Esophagus (tissue), 2 donors: ENCODE results near the gene TXNRD2. TPM values are rescaled to one million over a fixed set of nuclear protein-coding genes. Genes with fewer than 3 reads are reported as not detected.
"Not testable (repeated sequence)": the region's sequence is repeated elsewhere in the genome, so short reads cannot be mapped to it uniquely, and the experiment has no call there.

ENCODE experiments used
- H3K27ac ChIP-seq, 2 donors: one replicate each; pipeline ENCODE4 v1.5.1; 2013; ENCODE audit warnings: low read depth in 2 of 2, mild to moderate bottlenecking in 2 of 2, inconsistent platforms in 1 of 2, low read length in 1 of 2, moderate library complexity in 1 of 2
- H3K27me3 ChIP-seq, 2 donors: one replicate each; pipeline ENCODE4 v1.6.1; 2013; ENCODE audit warnings: low read length in 2 of 2, control low read depth in 1 of 2, mild to moderate bottlenecking in 1 of 2; ENCODE audit not compliant: insufficient read depth in 2 of 2, control insufficient read depth in 1 of 2
- H3K36me3 ChIP-seq, 2 donors: one replicate each; pipeline ENCODE4 v1.6.1; 2013; ENCODE audit warnings: low read length in 1 of 2; ENCODE audit not compliant: control insufficient read depth in 2 of 2, insufficient read depth in 2 of 2
- H3K4me1 ChIP-seq, 2 donors: one replicate each; pipeline ENCODE4 v1.6.1; 2013; ENCODE audit warnings: low read length in 1 of 2; ENCODE audit not compliant: control insufficient read depth in 2 of 2, insufficient read depth in 2 of 2
- H3K4me3 ChIP-seq, 2 donors: one replicate each; pipeline ENCODE4 v1.5.1; 2013; ENCODE audit warnings: low read length in 2 of 2, mild to moderate bottlenecking in 2 of 2, low read depth in 1 of 2, moderate library complexity in 1 of 2
- H3K9me3 ChIP-seq, 2 donors: one replicate each; pipeline ENCODE4 v1.6.1; 2013; ENCODE audit warnings: mild to moderate bottlenecking in 2 of 2, low read depth in 1 of 2, low read length in 1 of 2, moderate library complexity in 1 of 2; ENCODE audit not compliant: control insufficient read depth in 2 of 2, insufficient read depth in 1 of 2
- WGBS, 2 donors: extraction: QIAGEN DNeasy Blood & Tissue Kit; methylation state at CpG; one replicate each; pipeline ENCODE4 v1.1.7; 2013; 5-methylcytosine and 5-hydroxymethylcytosine counted together
- polyA plus RNA-seq, 2 donors: library from polyadenylated mRNA; stranded (reverse); fragments of 200-250 nt; gene quantifications; one replicate each; pipeline ENCODE4 v1.2.3, GENCODE V29; 2013
- donor health status: healthy with polysubstance abuse.
- donor health status: Bipolar disorder and iron deficiency.

Gene TXNRD2
- polyA plus RNA-seq, 2 donors: 9.6 to 20.6 TPM

DNA sequence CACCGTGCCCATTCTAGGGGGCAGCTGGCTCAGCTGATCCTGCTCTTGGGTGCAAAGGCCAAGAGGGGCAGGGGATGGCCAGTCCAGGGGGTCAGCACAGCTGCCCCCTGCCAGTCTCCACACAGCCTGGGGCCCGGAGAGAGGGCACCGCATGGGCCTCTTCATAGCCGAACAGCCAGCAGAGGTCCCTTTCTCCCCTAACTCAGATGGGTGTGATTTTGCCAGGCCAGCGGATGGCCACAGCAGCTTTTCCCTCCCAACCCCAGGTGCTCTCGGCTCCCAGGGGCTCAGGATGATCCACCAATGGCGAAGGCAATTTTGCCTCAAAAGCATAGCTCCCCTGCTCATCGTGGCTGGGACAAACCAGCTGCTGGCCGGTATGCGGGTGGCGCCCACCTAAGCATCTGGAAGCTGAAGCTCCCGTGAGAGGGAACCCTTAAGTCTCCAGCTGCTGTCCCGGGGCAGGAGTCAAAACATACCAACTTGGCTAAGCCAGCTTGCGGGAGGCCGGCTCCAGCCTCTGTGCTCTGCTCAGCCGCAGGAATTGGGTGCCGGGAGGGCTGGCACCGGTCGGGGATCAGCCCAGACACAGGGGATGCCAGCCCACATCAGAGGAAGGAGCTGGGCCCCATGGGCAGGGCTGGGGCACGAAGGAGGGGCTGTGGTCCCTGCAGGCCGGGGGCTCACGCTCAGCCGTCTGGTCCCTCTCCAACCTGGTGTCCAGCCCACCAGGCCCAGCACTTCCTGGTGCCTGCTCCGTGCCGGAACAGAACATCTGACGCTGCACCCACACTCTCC lies 56.5 kb downstream of the TXNRD2 start:
- H3K9me3 ChIP-seq: no peaks in the 10 kb centered on the region
- no peaks in the 10 kb centered on the region for H3K27me3 ChIP-seq
- no peak overlapping the region for H3K4me3 ChIP-seq
- peaks cover 0 to 2% of the 10 kb centered on the region in 2 donors for H3K36me3 ChIP-seq
- H3K4me1 ChIP-seq: peaks cover 4 to 22% of the 10 kb centered on the region in 2 donors
- WGBS, 2 donors: 85 to 89% methylated on average over 25 to 26 of the region's 26 CpGs
- H3K27ac ChIP-seq: no peak overlapping the region

DNA sequence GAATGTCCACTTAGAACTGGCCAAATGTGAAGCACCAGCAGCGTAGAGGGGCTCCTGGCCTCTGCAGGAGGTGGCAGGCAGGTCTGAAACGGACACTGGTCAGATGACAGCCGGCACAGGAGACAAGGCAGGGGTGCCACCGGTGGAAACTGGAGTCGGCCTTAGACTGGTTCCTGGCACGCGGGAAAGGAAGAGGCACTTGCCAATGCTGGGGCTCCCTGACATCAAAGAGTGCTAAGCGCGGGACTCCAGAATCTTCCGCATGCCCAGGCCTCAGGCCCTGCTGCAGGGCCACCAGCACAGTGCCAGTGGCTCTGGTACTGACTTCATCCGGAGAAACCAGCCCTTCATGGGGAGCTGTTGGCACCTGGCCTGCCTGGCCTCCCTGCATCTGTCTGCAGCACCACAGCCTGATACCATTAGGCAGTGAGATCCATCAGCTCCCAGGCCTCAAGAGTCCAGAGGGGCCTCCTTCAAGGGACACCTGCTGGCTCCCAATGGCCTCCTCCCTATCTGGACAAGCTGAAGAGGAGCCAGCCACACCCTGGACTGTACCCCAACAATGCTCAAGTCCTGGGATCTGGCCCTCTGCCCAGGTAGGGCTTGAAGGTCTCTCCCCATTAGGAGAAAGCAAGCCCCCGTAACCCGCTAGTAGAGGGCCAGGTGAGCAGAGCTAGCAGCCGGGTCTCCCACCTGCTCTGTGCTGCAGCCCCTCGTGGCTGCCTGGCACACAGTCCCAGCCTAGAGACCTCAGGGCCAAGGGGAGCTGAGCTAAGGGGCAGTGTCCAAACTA lies 57.3 kb downstream of the TXNRD2 start:
- H3K9me3 ChIP-seq: no peaks in the 10 kb centered on the region
- H3K4me3 ChIP-seq: no peak overlapping the region
- no peaks in the 10 kb centered on the region for H3K27me3 ChIP-seq
- H3K27ac ChIP-seq: no peak overlapping the region
- H3K4me1 ChIP-seq: peaks cover 4 to 22% of the 10 kb centered on the region in 2 donors
- peaks cover 0 to 2% of the 10 kb centered on the region in 2 donors for H3K36me3 ChIP-seq
- WGBS, 2 donors: 83 to 84% methylated on average over 15 of the region's 15 CpGs

DNA sequence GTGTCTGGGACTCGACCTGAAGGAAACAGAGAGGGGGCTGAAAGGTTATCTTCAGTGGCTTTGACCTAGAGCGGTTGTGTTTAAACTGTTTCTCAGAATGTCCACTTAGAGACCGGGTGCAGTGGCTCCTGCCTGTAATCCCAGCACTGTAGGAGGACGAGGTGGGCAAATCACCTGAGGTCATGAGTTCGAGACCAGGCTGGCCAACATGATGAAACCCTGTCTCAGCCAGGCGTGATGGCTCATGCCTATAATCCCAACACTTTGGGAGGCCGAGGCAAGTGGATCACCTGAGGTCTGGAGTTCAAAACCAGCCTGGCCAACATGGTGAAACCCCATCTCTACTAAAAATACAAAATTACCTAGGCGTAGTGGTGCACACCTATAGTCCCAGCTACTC lies 58.2 kb downstream of the TXNRD2 start:
- WGBS, 2 donors: 93% methylated on average over 8 of the region's 8 CpGs
- not testable (repeated sequence) for H3K27ac ChIP-seq, H3K27me3 ChIP-seq, H3K9me3 ChIP-seq, H3K36me3 ChIP-seq, H3K4me3 ChIP-seq
- H3K4me1 ChIP-seq: peaks cover 4 to 21% of the 10 kb centered on the region in 2 donors

DNA sequence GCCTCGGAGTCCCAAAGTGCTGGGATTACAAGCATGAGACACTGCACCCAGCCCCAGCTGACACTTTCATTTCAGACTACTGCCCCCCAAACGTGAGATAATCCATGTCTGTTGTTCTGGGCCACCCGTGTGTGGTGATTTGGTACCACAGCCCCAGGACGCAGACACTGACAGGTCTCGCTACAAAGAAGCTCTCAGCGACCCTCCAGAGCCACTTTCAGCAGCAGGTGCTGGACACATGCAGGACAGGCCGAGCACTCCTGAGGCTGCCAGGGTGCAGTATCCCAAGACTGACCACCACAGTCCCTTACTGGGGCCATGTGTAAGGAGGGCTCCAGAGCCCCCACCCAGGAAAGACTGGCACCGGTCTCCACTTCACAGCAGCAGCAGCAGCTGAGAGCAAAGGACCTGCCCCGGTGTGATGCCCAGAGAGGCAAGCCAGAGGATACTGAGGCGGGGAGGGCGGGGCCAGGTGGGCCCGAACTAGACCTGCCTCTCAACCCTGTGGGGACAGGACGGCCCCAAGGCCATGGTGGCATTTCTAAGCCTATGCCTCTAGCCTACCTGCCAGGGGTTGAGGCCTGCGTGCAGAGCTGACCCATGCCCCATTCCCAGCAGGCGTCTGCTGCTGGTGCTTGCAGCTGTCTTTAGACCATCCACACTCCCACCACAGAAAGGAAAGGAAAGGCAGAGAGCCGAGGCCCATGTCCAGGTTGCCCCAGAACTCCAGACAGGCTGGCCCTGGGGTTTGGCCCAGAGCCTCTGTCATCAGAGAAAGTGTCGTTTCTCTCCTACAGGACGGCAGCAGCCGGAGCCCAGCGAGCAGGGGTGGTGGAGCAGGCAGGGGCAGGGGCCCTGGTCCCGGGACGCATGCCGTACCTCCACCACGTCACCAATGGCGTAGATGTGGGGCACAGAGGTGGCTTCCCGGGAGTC lies 58.9 kb downstream of the TXNRD2 start:
- Histone ChIP-seq H3K4me3 (no peak overlapping the region), H3K36me3 (peaks cover 0 to 8% of the 10 kb centered on the region in 2 donors), H3K9me3 (no peaks in the 10 kb centered on the region), H3K4me1 (peaks cover 4 to 15% of the 10 kb centered on the region in 2 donors), H3K27me3 (no peaks in the 10 kb centered on the region), H3K27ac (no peak overlapping the region)
- WGBS, 2 donors: 94% methylated on average over 26 of the region's 26 CpGs

DNA sequence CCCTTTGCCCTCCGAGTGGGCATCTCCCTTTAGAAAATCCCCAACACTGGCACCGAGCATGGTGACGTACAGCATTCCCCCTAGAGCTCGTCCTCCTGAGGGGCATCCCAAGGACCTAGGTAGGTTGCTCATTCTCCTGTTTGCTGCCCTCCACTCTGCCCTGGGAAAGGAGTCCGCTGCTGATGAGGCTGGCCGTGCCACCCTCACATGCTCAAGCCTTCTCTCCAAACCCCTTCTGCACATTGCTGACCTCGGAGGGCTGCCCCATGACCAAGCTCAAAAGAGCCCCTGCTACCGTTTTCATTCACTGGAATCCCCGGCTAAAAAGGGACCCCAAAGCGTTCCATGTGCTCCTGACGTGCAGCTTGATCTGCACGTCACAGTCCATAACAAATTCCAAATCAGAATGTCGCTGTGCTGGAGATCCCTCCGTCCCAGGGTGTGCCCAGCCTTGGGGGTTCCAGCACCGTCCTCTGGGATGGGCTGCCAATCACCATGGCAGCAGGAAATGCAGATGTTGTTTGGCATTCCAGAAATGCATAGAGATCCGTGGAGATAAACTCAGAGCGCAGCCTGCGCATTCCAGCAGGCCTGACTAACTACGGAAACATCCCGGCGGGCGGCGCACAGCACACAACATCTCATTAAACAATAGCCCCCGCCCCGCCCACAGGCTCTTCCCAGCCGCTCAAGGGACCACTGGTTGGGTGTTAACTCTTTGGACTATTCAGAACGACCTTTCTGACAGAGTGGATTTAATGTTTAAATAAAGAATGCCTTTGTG lies 60.6 kb downstream of the TXNRD2 start:
- H3K9me3 ChIP-seq: no peaks in the 10 kb centered on the region
- no peak overlapping the region for H3K27ac ChIP-seq
- peaks cover 4 to 10% of the 10 kb centered on the region in 2 donors for H3K4me1 ChIP-seq
- 41 to 57% methylated on average over 27 of the region's 27 CpGs for WGBS, 2 donors
- H3K4me3 ChIP-seq: no peak overlapping the region
- peaks cover 0 to 8% of the 10 kb centered on the region in 2 donors for H3K36me3 ChIP-seq
- no peaks in the 10 kb centered on the region for H3K27me3 ChIP-seq

DNA sequence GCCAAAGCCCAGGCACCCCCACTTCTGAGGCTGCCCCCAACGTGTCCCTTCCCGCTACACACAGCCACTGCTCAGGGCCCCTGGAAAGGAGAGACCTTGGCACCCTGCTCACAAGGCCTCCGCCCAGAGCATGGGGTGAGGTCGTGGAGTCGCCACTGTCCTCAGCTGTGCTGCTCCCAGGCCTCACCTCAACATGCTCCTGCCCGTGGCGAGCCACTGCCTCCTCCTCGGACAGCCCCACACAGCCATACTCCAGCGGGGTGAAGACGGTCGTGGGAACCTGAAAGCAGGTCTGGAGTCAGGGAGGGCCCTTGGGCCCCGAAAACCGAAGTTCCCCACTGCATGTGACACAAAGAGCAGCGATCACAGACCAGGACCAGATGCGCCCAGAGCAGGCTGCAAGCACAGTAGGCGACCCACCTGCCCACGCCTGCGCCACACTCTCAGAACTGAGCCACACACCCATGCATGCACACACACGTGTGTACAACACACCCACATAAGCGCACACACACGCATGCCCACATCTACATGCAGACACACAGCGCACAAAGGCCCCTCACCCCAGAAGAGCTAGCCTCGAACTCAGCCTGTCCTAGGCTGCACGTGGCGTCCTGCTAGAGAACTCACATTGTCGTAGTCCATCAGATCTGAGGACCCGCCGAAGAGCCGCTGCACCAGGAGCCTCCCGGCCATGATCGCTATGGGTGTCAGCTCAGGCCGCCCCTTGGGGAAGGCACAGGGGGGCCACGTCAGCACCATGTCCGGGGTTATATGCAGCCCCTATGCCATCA lies 61.4 kb downstream of the TXNRD2 start:
- no peaks in the 10 kb centered on the region for H3K9me3 ChIP-seq
- H3K27ac ChIP-seq: no peak overlapping the region
- H3K4me3 ChIP-seq: no peak overlapping the region
- WGBS, 2 donors: 91 to 92% methylated on average over 34 of the region's 34 CpGs
- no peaks in the 10 kb centered on the region for H3K27me3 ChIP-seq
- peaks cover 4 to 15% of the 10 kb centered on the region in 2 donors for H3K4me1 ChIP-seq
- peaks cover 0 to 8% of the 10 kb centered on the region in 2 donors for H3K36me3 ChIP-seq

DNA sequence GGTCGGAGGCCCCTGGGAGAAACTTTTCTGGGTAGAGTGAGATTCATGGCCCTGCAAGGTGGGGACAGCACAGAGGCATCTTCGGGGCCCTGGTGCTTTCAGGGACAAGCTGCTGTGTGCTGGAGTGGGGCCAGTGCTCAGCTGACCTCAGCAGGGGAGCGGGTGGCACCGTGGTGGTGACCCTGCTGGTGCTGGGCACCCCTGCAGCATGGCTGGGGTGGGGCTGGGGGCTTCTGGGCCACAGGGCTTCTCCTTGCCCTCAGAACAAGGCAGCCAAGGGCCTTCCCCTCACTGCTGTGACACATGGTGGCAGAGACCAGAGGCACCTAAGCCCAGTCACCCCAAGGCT lies 62.0 kb downstream of the TXNRD2 start:
- Histone ChIP-seq H3K27ac (no peak overlapping the region), H3K9me3 (no peaks in the 10 kb centered on the region), H3K4me3 (no peak overlapping the region), H3K36me3 (peaks cover 0 to 8% of the 10 kb centered on the region in 2 donors), H3K4me1 (peaks cover 4 to 20% of the 10 kb centered on the region in 2 donors), H3K27me3 (no peaks in the 10 kb centered on the region)
- WGBS, 2 donors: 82 to 91% methylated on average over 4 of the region's 4 CpGs

DNA sequence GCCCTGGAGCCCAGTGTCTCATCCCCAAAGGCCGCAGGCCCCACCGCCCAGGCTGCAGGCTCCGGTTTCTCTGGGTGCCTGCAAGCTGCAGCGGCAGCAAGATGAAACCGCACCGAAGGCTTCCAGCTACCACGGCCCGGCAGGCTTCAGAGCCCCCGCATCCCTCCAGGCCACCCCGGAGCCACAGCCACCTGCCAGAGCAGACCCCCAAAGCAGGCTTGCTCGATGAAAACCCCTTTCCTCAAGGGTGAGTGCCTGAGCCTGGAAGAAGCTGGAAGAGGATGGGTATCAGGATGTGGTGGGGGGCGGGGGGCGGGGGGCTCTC lies 62.4 kb downstream of the TXNRD2 start:
- WGBS, 2 donors: 87 to 93% methylated on average over 13 of the region's 13 CpGs
- H3K27me3 ChIP-seq: no peaks in the 10 kb centered on the region
- no peak overlapping the region for H3K4me3 ChIP-seq
- no peaks in the 10 kb centered on the region for H3K9me3 ChIP-seq
- H3K4me1 ChIP-seq: peaks cover 6 to 24% of the 10 kb centered on the region in 2 donors
- H3K27ac ChIP-seq: no peak overlapping the region
- H3K36me3 ChIP-seq: peaks cover 0 to 8% of the 10 kb centered on the region in 2 donors
